GM21737 (cell line): ENCODE measurements around the gene GARIN5B.

ENCODE experiments used
- ATAC-seq: cut with Tn5 transposase; IDR thresholded peaks from one replicate; pipeline ENCODE4 v1.9.1; 2021; ENCODE audit warnings: mild to moderate bottlenecking, moderate library complexity; ENCODE audit not compliant: unreplicated experiment

GARIN5B gene

DNA sequence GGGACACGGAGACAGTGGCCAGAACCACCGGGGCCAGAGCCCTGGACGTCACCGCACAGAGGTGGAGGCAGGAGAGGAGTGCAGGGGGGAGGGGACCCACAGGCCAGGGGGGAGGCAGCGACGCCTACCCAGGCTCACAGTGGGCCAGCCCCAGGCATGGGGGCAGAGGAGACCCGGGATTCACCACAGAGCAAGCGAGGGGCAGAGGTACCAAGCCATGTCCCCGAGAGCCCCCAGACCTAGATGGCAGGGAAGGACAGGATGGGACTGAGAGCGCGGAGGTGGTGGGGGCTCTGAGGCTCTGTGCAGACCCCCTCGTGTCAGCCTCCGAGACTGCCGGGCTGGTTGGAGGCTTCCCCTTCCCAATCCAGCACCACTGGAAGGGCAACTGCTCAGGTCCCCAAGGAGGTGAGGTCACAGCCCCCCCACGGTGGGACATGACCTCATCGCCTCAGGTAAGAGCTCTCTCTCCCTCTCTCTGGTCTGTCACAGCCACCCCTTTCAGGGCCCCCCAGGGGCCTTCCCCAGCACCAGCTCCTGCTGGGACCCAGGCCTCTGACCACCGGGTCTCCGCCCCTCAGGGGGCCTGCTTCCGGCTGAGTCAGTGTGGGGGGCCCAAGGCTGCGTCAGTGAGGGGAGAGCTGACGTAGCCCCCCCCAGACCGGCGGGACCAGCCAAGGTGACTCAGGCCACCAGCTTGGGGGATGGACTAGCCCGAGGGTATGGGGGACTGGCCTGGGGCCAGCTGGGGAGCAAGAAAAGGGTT lies 9.4 kb upstream of the GARIN5B start:
- no peak for ATAC-seq

DNA sequence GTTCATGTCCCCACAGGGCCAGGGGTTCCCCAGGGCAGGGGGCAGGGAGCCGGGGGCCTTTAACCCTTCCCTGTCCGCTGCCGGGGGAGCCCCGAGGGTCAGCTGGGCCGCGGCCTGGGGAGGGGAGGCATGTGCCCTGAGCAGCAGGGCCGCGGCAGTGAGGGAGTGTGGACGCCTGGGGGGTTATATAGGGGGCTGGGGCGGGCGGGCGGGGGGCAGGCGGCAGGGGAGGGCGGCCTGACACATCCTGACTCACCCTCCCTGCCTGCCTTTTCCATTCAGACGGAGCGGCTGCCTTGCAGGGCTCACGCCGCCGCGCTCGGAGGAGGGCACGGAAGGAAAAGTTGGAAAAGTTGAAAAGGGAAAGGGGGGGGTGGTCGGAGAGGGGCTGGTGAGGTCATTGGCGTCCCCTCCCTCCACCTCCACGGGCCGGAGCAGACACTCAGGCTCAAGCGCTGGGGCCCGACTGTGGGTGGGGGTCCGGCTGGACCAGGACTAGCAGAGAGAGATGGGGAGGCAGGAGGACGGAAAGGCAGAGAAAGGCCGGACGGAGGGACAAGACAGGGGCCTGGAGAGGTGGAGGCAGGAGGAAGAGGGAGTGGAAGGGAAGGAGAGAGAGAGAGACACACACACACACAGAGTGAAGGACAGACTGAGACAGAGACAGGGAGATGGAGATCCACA lies 7.4 kb upstream of the GARIN5B start, which contains the start of gene IL11:
Gene IL11, minus strand, starts transcription at position 159 of the 684 bp plus-strand sequence. Its CDS starts 153 bp downstream, at position 6.
- ATAC-seq, result no peak

DNA sequence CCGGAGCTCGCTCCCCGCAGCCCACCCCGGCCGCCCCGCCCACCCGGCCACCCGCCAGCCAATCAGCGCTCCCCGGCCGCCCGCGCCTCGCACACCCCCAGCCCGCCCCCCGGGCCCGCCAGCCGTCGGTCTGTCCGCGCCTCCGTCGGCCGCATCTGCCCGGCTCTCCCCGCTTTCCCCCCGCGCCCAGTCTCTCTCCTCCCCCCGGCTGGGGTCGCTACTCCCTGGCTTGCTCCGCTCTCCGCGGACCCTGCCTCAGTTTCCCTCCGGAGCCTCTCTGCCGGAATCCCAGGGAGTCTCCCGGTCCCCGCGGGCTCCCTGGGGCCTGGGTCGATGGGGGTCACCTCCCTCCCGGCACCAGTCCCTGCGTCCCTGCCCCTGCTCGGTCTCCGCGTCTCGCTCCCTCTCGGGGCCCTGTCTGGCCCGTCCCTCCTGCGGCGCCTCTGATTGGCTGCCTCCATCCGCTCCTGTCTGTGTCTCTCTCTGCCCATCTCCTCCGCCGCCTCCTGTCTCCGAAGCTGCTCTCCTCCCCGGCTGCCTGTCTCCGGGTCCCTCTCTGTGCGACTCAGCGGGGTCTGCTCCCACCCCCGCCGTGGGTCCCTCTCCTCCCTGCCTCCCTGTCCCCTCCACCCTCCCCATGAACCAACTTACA lies 6.7 kb upstream of the GARIN5B start:
- ATAC-seq, result no peak

DNA sequence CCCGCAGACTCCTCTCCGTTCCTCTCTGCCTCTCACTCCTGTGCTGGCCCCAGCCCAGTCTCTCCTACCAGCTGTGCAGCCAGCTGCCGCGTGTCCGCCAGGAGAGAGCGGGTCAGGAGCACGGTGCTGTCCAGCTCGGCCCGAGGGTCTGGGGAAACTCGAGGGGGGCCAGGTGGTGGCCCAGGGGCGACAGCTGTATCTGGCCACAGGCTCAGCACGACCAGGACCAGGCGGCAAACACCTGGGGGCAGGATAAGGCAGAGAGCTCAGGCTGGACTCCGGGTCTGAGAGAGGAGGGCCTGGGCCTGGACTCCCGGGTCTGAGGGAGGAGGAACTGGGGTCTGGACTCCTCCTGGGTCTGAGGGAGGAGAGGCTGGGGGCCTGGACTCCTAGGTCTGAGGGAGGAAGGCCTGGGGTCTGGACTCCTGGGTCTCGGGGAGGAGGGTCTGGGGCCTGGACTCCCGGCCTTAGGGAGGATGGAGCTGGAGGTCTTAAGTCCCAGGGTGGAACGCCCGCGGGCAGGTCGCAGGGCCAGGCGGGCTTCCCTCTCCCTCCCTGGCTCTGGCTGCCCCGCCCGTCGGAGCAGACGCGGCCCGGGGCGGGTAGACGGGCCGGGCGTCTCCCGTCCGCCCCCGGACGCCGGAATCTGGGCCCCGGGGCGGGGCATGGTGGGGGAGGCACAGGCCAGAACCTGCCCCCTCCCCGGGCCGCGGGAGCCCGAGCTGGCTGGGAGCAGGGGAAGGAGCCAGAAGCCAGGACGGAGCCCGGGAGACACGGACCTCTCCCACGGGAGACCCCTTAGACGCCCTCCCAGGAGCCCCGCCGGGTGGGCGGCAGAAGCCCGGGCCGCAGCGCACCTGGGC lies 5.9 kb upstream of the GARIN5B start:
- ATAC-seq, result no peak

DNA sequence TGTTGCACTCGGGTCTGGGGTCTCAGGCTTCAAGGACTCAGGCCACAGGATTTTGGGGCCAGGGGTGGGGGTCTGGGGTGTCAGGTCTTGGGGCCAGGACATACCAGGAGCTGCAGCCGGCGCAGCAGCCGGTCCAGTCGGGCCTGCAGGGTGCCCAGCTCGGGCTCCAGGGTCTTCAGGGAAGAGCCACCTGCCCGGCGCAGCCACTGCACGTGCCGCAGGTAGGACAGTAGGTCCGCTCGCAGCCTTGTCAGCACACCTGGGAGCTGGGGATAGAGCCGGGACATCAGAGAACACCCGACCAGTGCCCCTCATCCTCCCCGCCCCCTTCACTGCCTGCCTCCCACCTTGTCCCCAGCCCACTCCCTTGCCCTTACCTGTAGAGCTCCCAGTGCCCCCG lies 5.0 kb upstream of the GARIN5B start:
- no peak for ATAC-seq

DNA sequence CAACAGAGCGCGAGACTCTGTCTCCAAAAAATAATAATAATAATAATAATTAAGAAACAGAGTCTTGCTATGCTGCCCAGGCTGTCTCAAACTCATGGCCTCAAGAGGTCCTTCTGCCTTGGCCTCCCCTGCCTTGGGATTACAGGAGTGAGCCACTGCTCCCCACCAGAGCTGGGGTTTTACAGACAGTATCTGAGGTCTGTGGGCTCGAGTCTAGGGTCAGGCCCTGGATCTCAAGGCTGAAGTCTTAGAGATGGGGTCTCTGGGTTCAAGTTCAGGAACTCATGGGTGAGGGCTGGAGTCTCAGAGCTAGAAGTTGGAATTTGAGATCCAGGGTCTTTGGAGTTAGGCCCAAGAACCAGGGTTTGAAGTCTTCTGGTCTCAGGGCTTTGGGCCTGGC lies 3.7 kb upstream of the GARIN5B start:
- no peak for ATAC-seq

DNA sequence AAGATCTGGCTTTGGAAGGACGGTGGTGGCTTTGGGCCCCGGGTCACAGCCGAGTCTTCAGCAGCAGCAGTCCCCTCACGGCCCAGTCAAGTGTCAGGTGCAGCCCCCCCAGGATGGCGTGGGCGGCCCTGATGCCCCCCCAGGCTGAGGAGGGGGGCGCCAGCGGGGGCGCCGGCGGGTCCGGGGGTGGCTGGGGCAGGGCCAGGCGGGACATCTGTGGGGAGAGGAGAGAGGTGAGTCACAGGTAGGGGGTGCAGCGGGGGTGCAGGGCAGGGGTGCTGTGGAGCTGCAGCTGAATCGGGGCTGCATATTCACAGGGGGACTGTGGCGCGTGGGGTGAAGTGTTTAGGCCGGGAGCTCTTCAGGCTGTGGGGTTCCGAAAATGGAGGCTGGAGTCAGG lies 2.9 kb upstream of the GARIN5B start:
- ATAC-seq, result no peak

DNA sequence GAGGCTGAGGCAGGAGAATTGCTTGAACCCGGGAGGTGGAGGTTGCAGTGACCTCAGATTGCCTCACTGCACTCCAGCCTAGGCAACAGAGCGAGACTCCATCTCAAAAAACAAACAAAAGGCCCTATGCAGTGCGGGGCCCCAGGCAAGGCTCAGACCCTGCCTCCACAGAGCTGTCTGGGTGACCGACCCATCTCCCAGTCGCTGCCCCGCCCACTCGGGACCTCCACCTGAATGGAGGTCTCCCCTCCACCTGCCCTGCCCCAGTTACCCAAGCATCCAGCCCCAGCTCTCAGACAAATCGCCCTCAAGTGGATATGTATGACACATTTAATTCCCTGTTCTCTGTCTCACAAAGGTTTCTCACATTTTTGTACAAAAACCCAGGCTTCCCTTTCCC lies 2.2 kb upstream of the GARIN5B start:
- ATAC-seq, result no peak

DNA sequence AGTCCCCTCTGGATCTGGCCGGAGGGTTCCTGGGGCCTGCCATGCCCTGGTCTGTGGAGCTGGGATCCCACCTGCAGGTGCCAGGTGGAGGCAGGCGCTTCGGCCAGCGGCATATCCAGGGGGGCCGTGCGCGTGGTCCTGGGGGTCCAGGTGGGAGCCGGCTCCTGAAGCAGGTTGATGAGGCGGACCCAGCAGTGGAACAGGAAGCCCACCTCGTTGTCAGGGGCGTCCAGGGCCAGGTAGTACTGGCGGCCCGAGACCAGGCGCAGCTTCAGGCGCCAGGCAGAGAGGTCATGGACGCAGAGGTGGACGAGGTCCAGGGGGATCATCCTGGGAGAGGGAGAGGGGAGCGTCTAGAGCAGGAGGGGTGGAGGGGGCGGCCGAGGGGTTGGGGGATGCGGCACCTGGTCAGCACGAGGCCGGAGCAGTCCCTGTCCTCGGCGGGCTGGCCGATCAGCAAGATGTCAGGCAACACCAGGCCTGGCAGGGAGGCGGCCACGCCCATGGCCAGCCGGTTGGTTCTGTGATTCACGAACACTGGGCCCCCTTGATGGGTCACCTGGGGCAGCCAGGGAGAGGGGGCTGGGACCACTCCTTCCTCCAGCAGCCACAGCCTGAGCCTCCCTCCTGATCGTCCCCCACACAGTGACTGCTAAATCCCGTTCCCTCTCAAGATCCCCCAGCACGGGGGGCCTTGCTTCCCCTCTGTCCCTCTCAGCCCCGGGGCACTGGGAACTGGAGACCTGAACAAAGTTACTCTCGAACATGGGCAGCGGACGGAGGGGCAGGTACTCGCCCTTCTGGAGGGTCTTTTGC lies 678 bp downstream of the GARIN5B start:
- ATAC-seq, result no peak

DNA sequence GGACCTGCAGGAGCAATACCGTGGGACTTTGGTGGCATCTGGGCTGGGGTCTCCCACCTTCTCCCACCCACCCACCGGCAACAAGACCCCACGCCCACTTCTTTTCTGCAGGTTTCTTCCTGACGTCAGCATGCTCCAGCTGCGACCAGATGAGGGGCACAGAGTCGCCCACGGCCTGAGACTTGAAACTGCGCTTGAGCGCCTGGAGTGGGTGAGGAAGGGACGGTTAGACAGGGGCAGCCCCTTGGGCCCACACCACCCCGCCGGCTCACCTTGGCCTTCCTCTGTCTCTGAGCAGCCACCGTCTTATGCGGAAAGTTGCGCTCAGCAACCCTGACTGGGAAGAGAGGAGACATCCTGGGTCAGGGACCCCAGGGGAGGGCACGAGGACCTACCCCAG lies 2.2 kb downstream of the GARIN5B start:
- ATAC-seq, result no peak

DNA sequence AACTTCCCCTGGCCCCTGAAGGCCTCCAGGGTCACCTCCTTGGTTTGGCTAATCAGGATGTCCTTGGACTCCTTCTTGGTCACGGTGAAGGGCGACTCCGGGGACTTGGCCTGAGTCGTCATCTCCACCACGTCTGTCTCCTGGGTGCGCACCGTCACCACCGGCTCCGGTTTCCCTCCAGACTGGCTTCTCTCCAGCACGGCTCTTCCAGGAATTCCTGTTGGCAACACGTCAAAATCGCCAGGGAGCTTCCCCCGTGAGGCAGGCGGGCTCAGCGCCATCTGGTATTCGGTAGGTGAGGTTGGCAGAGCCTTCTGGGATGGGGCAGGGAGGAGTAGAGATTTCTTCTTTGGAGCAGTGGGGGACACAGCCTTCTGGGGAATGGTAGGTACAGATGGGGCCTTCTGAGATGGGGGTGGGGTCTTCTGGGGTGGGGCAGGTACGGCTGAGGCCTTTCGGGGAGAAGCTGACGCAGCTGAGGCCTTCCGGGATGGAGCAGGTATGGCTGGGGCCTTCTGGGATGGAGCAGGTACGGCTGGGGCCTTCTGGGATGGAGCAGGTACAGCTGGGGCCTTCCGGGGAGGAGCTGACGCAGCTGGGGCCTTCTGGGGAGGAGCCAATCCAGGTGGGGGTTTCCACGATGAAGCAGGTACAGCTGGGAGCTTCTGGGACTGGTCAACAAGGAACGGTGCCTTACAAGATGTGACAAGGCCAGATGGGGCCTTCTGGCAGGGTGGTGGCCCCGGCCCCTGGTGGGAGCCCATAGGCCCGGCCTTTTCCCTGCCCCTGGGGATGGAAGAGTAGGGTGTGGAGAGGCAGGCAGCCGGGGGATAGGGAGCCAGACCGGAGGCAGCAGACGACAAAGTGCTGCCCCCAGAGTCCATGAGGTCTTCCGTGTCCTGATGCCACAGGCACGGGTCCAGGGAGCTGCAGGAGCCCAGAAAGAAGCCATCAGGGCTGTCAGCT lies 3.8 kb downstream of the GARIN5B start:
- no peak for ATAC-seq

DNA sequence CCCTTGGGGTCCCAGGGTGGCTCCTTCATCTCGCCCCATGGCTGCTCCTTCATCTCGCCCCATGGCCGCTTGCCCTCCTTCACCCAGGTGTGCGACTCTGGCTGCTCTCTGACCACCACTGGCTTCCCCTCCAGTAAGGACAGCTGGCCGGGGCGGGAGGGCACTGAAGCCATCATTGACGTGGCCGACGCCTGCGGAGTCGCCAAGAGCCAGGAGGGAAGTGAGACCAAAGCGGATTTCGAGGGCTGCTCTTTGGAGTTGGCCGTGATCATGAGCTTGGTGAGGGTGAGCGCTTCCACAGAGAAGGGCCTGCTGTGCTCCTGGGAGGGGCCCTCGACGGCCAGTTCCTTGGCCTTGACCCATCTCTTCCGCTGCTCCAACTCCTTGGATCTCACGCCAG lies 4.6 kb downstream of the GARIN5B start:
- no peak for ATAC-seq

DNA sequence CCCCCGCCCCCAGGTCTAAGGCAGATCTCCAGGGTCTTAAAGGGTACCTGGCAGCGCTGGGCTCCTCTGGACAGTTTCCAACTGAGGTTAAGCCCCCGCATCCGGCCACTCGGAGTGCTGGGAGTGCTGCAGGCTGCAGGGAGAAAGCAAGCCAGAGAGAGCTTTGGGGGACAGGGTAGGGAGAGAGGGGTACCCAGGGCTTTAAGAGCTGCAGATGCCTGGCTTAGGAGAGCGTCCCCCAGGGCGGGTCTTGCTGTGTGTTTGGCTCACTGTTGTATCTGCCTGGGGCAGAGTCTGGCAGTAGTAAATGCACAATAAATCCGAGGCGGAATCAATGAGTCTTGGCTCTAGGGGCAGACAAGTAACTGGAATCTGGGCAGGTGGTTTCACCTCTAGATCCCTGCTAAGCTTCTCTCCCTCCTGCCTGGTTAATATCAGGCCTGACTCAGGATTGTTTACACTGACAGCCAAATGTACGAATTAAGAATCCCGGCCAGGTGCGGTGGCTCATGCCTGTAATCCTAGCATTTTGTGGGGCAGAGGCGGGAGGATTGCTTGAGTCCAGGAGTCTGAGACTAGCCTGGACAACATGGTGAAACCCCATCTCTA lies 7.7 kb downstream of the GARIN5B start:
- ATAC-seq, result no peak

DNA sequence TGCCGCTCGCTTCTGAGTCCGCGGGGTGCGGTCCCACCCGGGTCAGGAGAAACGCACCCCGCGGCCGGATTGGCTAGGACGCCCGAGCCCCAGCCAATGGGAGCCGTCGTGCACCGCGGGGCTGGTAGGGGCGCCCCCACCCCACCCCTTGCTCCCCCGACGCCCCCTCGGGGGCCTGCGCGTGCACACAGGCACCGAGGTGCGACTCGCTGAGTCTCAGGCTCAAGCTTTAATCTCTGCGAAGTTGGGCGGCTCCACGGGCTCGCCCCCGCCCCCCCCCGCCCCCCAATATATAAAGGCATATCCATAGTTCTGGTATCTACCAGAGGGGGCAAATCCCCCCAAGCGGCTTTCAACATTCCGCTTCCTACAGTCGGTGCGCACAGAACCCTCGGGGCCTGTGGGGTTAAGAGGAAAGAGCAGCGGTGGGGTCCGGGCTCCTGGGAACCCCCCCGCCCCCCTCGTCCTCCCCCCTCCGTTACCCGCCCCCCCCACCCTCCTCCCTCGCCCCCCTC lies 8.3 kb downstream of the GARIN5B start, which contains the start of gene COX6B2:
Gene COX6B2, minus strand, starts transcription at position 22 of the 515 bp plus-strand sequence. CDS start 198 bp downstream, outside the sequence.
- no peak for ATAC-seq

DNA sequence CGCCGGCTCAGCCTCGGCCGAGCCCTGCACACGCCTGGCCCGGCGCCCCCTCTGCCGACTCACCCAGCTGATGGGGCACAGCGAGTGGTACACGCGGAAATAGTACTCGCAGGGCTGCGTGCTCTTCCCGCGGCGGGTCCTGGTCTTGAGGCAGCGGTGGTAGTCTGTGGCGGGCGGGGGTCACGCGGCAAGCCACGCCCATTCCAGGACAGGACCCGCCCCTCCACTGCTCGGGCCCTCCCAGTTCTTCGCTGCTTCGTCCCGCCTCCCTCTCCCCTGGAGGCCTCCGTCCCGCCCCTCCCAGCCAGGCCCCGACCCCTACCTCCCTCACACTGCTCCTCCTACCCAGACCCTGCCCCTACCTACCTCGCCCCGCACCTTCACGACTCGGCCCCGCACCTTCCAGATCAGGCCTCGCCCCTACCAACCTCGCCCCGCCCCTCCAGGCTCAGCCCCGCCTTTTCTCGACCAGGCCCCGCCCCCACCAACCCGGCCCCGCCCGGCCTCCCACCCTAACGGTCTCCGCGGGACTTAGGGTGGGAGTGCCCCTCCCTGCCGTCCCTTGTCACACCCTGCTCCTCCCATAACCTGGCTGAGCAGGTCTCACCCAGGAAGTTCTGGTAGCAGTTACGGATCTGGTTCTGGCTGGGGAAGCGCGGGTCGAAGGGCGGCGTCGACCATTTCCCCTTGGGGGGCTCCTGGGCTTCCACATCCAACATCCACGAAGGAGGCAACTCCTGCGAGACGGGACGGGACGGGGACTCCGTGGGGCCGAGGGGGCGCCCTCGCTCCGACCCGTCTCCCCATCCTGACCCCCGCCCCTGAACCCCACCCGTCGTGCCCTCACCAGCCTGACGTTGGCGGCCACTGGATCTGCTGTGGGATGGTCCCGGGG lies 9.0 kb downstream of the GARIN5B start:
- ATAC-seq, result no peak

DNA sequence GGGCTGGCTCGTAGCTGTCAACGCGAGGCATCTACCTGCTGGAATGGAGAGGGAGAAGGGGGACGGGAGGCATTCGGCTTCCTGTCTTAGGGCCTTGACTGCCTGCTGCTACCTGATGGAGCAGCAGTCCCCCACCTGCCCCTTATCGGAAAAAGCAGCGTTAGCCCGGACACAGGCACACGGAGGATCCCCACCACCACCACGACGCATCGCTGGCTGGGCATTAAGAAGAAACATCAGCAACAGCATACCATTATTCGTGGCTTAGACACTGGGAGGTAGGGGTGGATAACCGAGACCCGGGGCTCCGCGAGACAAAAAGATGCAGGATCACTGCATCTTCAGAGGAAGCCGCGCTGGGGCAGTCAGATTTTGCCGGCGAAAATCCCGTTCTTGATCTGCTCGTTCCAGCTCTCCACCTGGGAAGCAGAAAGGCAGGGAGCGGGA lies 9.7 kb downstream of the GARIN5B start:
- ATAC-seq, result no peak

DNA sequence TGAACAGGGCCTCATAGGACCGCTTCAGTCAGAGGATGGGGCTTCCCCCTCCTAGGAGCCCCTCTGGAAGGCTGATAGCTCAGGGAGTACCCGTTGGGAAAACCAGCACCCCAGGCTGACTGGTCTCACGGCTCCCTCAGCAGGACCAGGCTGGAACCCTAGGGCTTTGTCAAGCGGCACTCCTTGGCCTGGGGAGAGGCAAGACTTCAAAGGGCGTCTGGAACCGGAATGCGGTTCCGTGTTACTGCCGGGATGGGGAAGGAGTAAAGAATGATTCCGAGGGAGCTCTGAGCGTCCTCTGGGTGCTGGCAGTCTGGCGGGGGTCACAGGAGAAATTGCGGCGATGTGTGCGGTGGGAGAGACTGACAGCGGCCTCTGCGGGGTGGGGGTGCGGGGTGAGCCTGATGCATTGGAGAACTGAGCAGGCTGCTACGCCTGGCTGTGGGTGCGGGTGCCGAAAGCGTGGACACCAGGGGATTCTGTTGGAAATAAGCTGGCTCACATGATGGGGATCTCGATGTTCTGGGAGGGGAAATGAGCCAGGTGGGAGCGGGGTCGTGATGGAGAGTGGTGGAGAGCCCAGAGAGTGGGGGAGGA lies 10.4 kb downstream of the GARIN5B start:
- no peak for ATAC-seq
